GM06990 (cell line): Measurements from ENCODE around the gene AP2B1.

Experiments
- DNase-seq: peaks from one replicate; pipeline ENCODE4 v3.0.0-alpha.2; 2011; ENCODE audit not compliant: insufficient read length; ENCODE audit errors: extremely low read depth
- H3K27me3 ChIP-seq: replicated peaks from 2 replicates; pipeline ENCODE4 v1.6.0; 2011; ENCODE audit warnings: low read length; ENCODE audit not compliant: control insufficient read depth, insufficient read depth
- H3K36me3 ChIP-seq: 2 replicates; pipeline ENCODE4 v1.5.1; 2011; ENCODE audit warnings: low read length; ENCODE audit not compliant: control insufficient read depth, insufficient read depth
- H3K4me3 ChIP-seq: replicated peaks from 2 replicates; pipeline ENCODE4 v1.5.1; 2011; ENCODE audit warnings: low read depth, mild to moderate bottlenecking, control low read depth, low read length
- CTCF ChIP-seq: IDR thresholded peaks from 2 replicates; pipeline ENCODE4 v1.5.1; 2011; ENCODE audit warnings: low read length, control low read depth, mild to moderate bottlenecking, inconsistent platforms; ENCODE audit not compliant: insufficient read depth, poor library complexity, severe bottlenecking

The AP2B1 gene

DNA sequence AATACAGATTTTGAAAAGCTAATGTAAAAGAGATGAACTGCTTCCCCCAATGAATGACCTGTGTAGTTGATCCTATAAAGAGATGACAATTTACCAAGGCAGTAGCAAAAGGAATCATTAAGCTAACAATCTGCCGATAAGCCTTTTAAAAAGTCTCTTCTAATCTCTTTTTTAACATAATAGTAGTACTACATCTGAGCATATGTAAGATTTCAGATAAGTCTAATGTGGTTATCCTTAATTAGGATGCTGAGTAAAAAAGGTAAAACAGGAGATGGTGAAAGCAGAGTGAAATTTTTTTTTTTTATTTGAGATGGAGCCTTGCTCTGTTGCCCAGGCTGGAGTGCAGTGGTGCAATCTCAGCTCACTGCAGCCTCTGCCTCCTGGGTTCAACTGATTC is 118.1 kb downstream of the AP2B1 start:
- no peak overlapping the region for H3K4me3 ChIP-seq
- DNase-seq = no peak
- no peaks in the 10 kb centered on the region for H3K27me3 ChIP-seq
- no peaks in the 10 kb centered on the region for H3K36me3 ChIP-seq
- no peak for TF ChIP-seq CTCF

DNA sequence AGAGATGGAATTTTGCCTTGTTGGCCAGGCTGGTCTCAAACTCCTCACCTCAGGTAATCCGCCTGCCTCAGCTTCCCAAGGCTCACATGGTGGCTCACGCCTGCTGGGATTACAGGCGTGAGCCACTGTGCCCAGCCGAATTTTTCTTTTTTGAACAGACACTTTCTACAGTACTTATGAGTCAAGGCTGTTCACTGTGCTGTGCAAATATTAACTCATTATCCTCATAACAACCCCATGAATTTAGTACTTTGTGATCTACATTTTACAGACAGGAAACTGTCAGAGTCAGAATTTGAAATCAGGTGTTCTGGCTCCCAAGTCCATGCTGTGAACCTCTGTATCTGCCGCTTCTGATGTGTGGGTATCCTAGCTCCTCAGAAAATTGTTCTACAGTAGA is 118.6 kb downstream of the AP2B1 start:
- Histone ChIP-seq H3K36me3 (no peaks in the 10 kb centered on the region), H3K4me3 (no peak overlapping the region), H3K27me3 (no peaks in the 10 kb centered on the region)
- no peak for TF ChIP-seq CTCF
- no peak for DNase-seq

GRCh38 chr17:35708149-35708548 is 121.0 kb downstream of the AP2B1 start:
- DNase-seq = no peak
- H3K4me3 ChIP-seq = no peak overlapping the region
- no peak for TF ChIP-seq CTCF
- no peaks in the 10 kb centered on the region; the same call in 1 of the 2 replicates for H3K36me3 ChIP-seq
- H3K27me3 ChIP-seq = no peaks in the 10 kb centered on the region

GRCh38 chr17:35708951-35709350 is 121.8 kb downstream of the AP2B1 start:
- Histone ChIP-seq H3K27me3 (no peaks in the 10 kb centered on the region), H3K4me3 (no peak overlapping the region), H3K36me3 (no peaks in the 10 kb centered on the region; the same call in 1 of the 2 replicates)
- TF ChIP-seq CTCF = no peak
- DNase-seq = no peak

- TF ChIP-seq CTCF = no peak
- no peaks in the 10 kb centered on the region; the same call in 1 of the 2 replicates for H3K36me3 ChIP-seq
- no peak for DNase-seq
Observed at GRCh38 chr17:35709874-35710273, 122.8 kb downstream of the AP2B1 start.

GRCh38 chr17:35710950-35711349 is 123.8 kb downstream of the AP2B1 start:
- no peak for TF ChIP-seq CTCF
- no peak for DNase-seq
- H3K27me3 ChIP-seq = no peaks in the 10 kb centered on the region
- no peaks in the 10 kb centered on the region; the same call in 1 of the 2 replicates for H3K36me3 ChIP-seq
- H3K4me3 ChIP-seq = no peak overlapping the region

More at GRCh38 chr17:35709874-35710273, 122.8 kb downstream of the AP2B1 start:
- Histone ChIP-seq H3K4me3 (no peak overlapping the region), H3K27me3 (no peaks in the 10 kb centered on the region)
